H1 (cell line): Measurements from ENCODE around the gene RMRP. TPM values are rescaled to one million over a fixed set of nuclear protein-coding genes. Genes with fewer than 3 reads are reported as not detected.

Source experiments
- CTCF ChIA-PET: fragments of 300-600 bp; sonication (Branson Sonifier 250); formaldehyde crosslinking; loops from one replicate; lab custom pipeline; 2021; ENCODE audit not compliant: partially characterized antibody; lab: Charles Lee
- POLR2A ChIA-PET: fragments of 300-600 bp; sonication (Branson Sonifier 250); formaldehyde crosslinking; loops from one replicate; lab custom pipeline; 2021; ENCODE audit warnings: inconsistent platforms; ENCODE audit not compliant: partially characterized antibody; lab: Charles Lee
- DNase-seq, 2 experiments: peaks; one replicate each; pipeline versions ENCODE4 v3.0.0 to v3.0.0-alpha.2; 2010 to 2022; ENCODE audit warnings: low spot score in 2 of 2, low read depth in 1 of 2, mixed read lengths in 1 of 2
- FAIRE-seq: peaks from 2 replicates; lab custom pipeline; 2011; peaks lifted over from hg19 to GRCh38; lab: Jason Lieb, UNC
- H2AFZ ChIP-seq: 2 replicates; pipeline ENCODE4 v1.8.1; 2012; ENCODE audit warnings: low read length, inconsistent platforms
- H2AK5ac ChIP-seq: 2 replicates; pipeline ENCODE4 v1.6.1; 2013; ENCODE audit warnings: low read depth, low read length
- H2BK120ac ChIP-seq: replicated peaks from 2 replicates; pipeline ENCODE3; 2013; ENCODE audit warnings: low read depth, low read length, inconsistent platforms
- H2BK12ac ChIP-seq: 2 replicates; pipeline ENCODE4 v1.6.1; 2013; ENCODE audit warnings: low read depth, low read length
- H2BK15ac ChIP-seq: 2 replicates; pipeline ENCODE4 v1.6.1; 2013; ENCODE audit warnings: low read length
- H2BK20ac ChIP-seq: 2 replicates; pipeline ENCODE4 v1.6.1; 2013; ENCODE audit warnings: low read length
- H2BK5ac ChIP-seq: 2 replicates; pipeline ENCODE4 v1.6.1; 2013; ENCODE audit warnings: low read depth, low read length
- H3K14ac ChIP-seq: 2 replicates; pipeline ENCODE4 v1.6.1; 2013; ENCODE audit warnings: inconsistent platforms; ENCODE audit not compliant: insufficient read length
- H3K18ac ChIP-seq: 2 replicates; pipeline ENCODE4 v1.6.1; 2013; ENCODE audit warnings: low read length; ENCODE audit errors: extremely low read depth
- H3K23ac ChIP-seq: 2 replicates; pipeline ENCODE4 v1.6.1; 2013; ENCODE audit warnings: inconsistent platforms; ENCODE audit not compliant: insufficient read length
- H3K23me2 ChIP-seq: 2 replicates; pipeline ENCODE4 v1.6.1; 2013; ENCODE audit warnings: low read depth, low read length
- H3K27ac ChIP-seq: 2 replicates; pipeline ENCODE4 v1.6.1; 2011; ENCODE audit warnings: low read depth, low read length, inconsistent platforms
- H3K27me3 ChIP-seq, 4 experiments: replicated peaks in 1 of 4; 1 replicate in 1 of 4; 2 replicates in 3 of 4; pipeline versions ENCODE4 v1.6.1 to v1.8.1; 2011 to 2013; ENCODE audit warnings: low read length in 3 of 4, mild to moderate bottlenecking in 3 of 4, inconsistent platforms in 2 of 4, mixed read lengths in 2 of 4, moderate library complexity in 1 of 4; ENCODE audit not compliant: control insufficient read depth in 3 of 4, insufficient read depth in 3 of 4; ENCODE audit errors: extremely low read depth in 1 of 4
- H3K36me3 ChIP-seq, 4 experiments: 2 replicates each; pipeline versions ENCODE4 v1.6.1 to v1.8.1; 2011 to 2013; ENCODE audit warnings: mild to moderate bottlenecking in 4 of 4, low read length in 3 of 4, moderate library complexity in 2 of 4, control low read depth in 1 of 4, inconsistent platforms in 1 of 4; ENCODE audit not compliant: insufficient read depth in 4 of 4, control insufficient read depth in 2 of 4
- H3K4ac ChIP-seq: replicated peaks from 2 replicates; pipeline ENCODE3; 2013; ENCODE audit warnings: low read length, low read depth, mixed read lengths, inconsistent platforms; ENCODE audit not compliant: insufficient read length
- H3K4me1 ChIP-seq, 4 experiments: replicated peaks in 1 of 4; 1 replicate in 1 of 4; 2 replicates in 3 of 4; pipeline versions ENCODE4 v1.6.1 to v1.8.1; 2011 to 2013; ENCODE audit warnings: low read length in 3 of 4, inconsistent platforms in 2 of 4, mixed read lengths in 1 of 4; ENCODE audit not compliant: insufficient read depth in 4 of 4, control insufficient read depth in 3 of 4
- H3K4me2 ChIP-seq, 2 experiments: 2 replicates each; pipeline versions ENCODE4 v1.6.1 to v1.8.1; 2011 to 2013; ENCODE audit warnings: low read depth in 2 of 2, low read length in 2 of 2, control low read depth in 1 of 2, inconsistent platforms in 1 of 2, mild to moderate bottlenecking in 1 of 2; ENCODE audit not compliant: insufficient read depth in 1 of 2
- H3K4me3 ChIP-seq, 4 experiments: fragments of 200-600, 300-600 bp in 1 of 4; sonication (generic), shearing (Covaris generic), sonication (Bioruptor Twin) in 1 of 4; 2 replicates each; pipeline versions ENCODE4 v1.5.1 to v1.8.1; 2011 to 2016; ENCODE audit warnings: low read length in 4 of 4, low read depth in 3 of 4, control low read depth in 2 of 4, inconsistent platforms in 2 of 4, mild to moderate bottlenecking in 2 of 4, mixed read lengths in 1 of 4, moderate library complexity in 1 of 4; ENCODE audit not compliant: insufficient read depth in 2 of 4; ENCODE audit errors: extremely low read depth in 1 of 4
- H3K56ac ChIP-seq: replicated peaks from 2 replicates; pipeline ENCODE3; 2013; ENCODE audit warnings: low read depth, mild to moderate bottlenecking, mixed read lengths, low read length, inconsistent platforms; ENCODE audit not compliant: insufficient read length
- H3K79me1 ChIP-seq: 2 replicates; pipeline ENCODE4 v1.6.1; 2013; ENCODE audit warnings: low read depth, low read length, control low read depth
- H3K79me2 ChIP-seq, 2 experiments: 2 replicates each; pipeline versions ENCODE4 v1.6.1 to v1.8.1; 2012 to 2013; ENCODE audit warnings: low read length in 2 of 2, mild to moderate bottlenecking in 2 of 2, inconsistent platforms in 1 of 2; ENCODE audit not compliant: insufficient read depth in 2 of 2, control insufficient read depth in 1 of 2
- H3K9ac ChIP-seq, 4 experiments: replicated peaks in 1 of 4; 1 replicate in 1 of 4; 2 replicates in 3 of 4; pipeline versions ENCODE4 v1.6.1 to v1.8.1; 2011 to 2013; ENCODE audit warnings: low read depth in 3 of 4, low read length in 3 of 4, control low read depth in 2 of 4, mild to moderate bottlenecking in 2 of 4, moderate library complexity in 2 of 4, inconsistent platforms in 1 of 4; ENCODE audit errors: extremely low read depth in 1 of 4
- H3K9me3 ChIP-seq, 2 experiments: 2 replicates each; pipeline versions ENCODE4 v1.6.1 to v1.8.1; 2012 to 2013; ENCODE audit warnings: mild to moderate bottlenecking in 2 of 2, moderate library complexity in 2 of 2, control low read depth in 1 of 2, inconsistent platforms in 1 of 2, low read depth in 1 of 2, low read length in 1 of 2, mixed read lengths in 1 of 2; ENCODE audit not compliant: insufficient read depth in 2 of 2
- H4K20me1 ChIP-seq, 2 experiments: replicated peaks in 1 of 2; 2 replicates each; pipeline versions ENCODE3 to v1.8.1; 2011 to 2013; ENCODE audit warnings: inconsistent platforms in 2 of 2, low read length in 2 of 2, mild to moderate bottlenecking in 1 of 2; ENCODE audit not compliant: insufficient read depth in 2 of 2, control insufficient read depth in 1 of 2
- H4K5ac ChIP-seq: 2 replicates; pipeline ENCODE4 v1.6.1; 2013; ENCODE audit warnings: low read length, low read depth, mixed read lengths, inconsistent platforms; ENCODE audit not compliant: insufficient read length
- H4K8ac ChIP-seq: 2 replicates; pipeline ENCODE4 v1.8.0; 2013; ENCODE audit warnings: mild to moderate bottlenecking, moderate library complexity, low read length, inconsistent platforms; ENCODE audit not compliant: insufficient read depth; ENCODE audit errors: extremely low read depth
- H4K91ac ChIP-seq: replicated peaks from 2 replicates; pipeline ENCODE3; 2013; ENCODE audit warnings: low read length, mixed read lengths, inconsistent platforms; ENCODE audit not compliant: insufficient read length
- ASH2L ChIP-seq: fragments of 200-600, 300-600 bp; sonication (generic); IDR thresholded peaks from one replicate; pipeline ENCODE4 v1.7.1; 2017; ENCODE audit warnings: low read length
- FOSL1 ChIP-seq: IDR thresholded peaks from 2 replicates; pipeline ENCODE4 v1.6.1; 2011; ENCODE audit warnings: mild to moderate bottlenecking, low read depth, low read length, moderate library complexity; ENCODE audit not compliant: insufficient read depth
- KDM4A ChIP-seq: IDR thresholded peaks from one replicate; pipeline ENCODE4 v1.7.1; 2012; ENCODE audit warnings: low read depth, mild to moderate bottlenecking, moderate library complexity, low read length, inconsistent platforms; ENCODE audit not compliant: severe bottlenecking
- KDM5A ChIP-seq: fragments of 200-600 bp; IDR thresholded peaks from 2 replicates; pipeline ENCODE4 v1.7.1; 2012; ENCODE audit warnings: mild to moderate bottlenecking, low read length, inconsistent platforms, mixed read lengths
- MAX ChIP-seq: IDR thresholded peaks from 2 replicates; pipeline ENCODE4 v1.6.1; 2012; ENCODE audit warnings: inconsistent platforms
- NANOG ChIP-seq: IDR thresholded peaks from 2 replicates; pipeline ENCODE4 v1.6.1; 2011; ENCODE audit warnings: low read length, low read depth, mild to moderate bottlenecking, inconsistent platforms; ENCODE audit not compliant: insufficient read depth, poor library complexity, severe bottlenecking
- RBBP5 ChIP-seq: IDR thresholded peaks from 2 replicates; pipeline ENCODE4 v1.7.1; 2012; ENCODE audit warnings: low read depth, mild to moderate bottlenecking, inconsistent platforms, low read length, moderate library complexity, borderline replicate concordance
- SIN3A ChIP-seq, 2 experiments: IDR thresholded peaks in 1 of 2; conservative IDR thresholded peaks in 1 of 2; 2 replicates each; pipeline ENCODE4 v1.6.1; 2011 to 2012; ENCODE audit warnings: low read length in 2 of 2, improper control_type of control experiment in 1 of 2, low read depth in 1 of 2, mild to moderate bottlenecking in 1 of 2
- SIRT6 ChIP-seq: IDR thresholded peaks from one replicate; pipeline ENCODE4 v1.7.1; 2012; ENCODE audit warnings: low read length, inconsistent platforms
- WGBS, 2 experiments: shearing (Covaris generic) in 1 of 2; methylation state at CpG; one replicate each; pipeline versions ENCODE4 v1.1.6 to v1.1.7; 2013 to 2015; ENCODE audit warnings: low lambda C conversion rate in 2 of 2, mixed read lengths in 2 of 2, inconsistent platforms in 1 of 2, low coverage in 1 of 2, missing lambda C conversion rate in 1 of 2; ENCODE audit not compliant: insufficient replicate concordance in 2 of 2, insufficient coverage in 1 of 2, insufficient read length in 1 of 2; ENCODE audit errors: extremely low coverage in 1 of 2, missing lambda C conversion rate in 1 of 2; 5-methylcytosine and 5-hydroxymethylcytosine counted together
- polyA plus RNA-seq, 7 experiments: library from polyadenylated mRNA; depleted of rRNA in 3 of 7; stranded (reverse) in 5 of 7; unstranded in 2 of 7; fragments of >200 nt in 5 of 7; fragments of 200-250 nt in 2 of 7; gene quantifications; 1 replicate in 5 of 7; 2 replicates in 1 of 7; 4 replicates in 1 of 7; pipeline versions ENCODE4 v1.2.1 to v1.2.3, GENCODE V29; 2011 to 2013; ENCODE audit warnings: missing spikeins in 2 of 7, mixed read lengths in 2 of 7
- total RNA-seq: library from RNA; stranded (reverse); fragmentation: NEBNext Ultra II Directional; extraction: Animal tissue kit (Norgen Biotek cat#: 25700); gene quantifications from 2 replicates; pipeline ENCODE4 v1.2.1, GENCODE V29; 2021

Gene RMRP
- total and polyA plus RNA-seq, 2 of the 8 experiments (the other 6 are each of a cell fraction or from before 2014, with no cell fraction given), result 169 to 14,987 TPM

- no peak within 1 kb of the TSS for H3K9ac ChIP-seq
- peak within 1 kb of the TSS; percentile 86 for H3K18ac ChIP-seq
- ChIA-PET CTCF (interaction anchor here (0.5 to 8.1 kb wide), 9 partner anchors 11 to 1342 kb away, joined by 3 to 149 read pairs (median 4); partner anchors contain the start of genes ARHGEF39, CCDC107, CD72 and CREB3), POLR2A (interaction anchor here (0.7 to 6.2 kb wide), 7 partner anchors 6 to 77 kb away, joined by 3 to 53 read pairs (median 3); partner anchors contain the start of genes CCDC107, CD72 and RMRP)
- H3K23ac ChIP-seq, result no peak within 1 kb of the TSS
- DNase-seq (peak in 1 of 2 experiments; percentile 58), FAIRE-seq (no peak)
- peak within 1 kb of the TSS; percentile 88; the same call in 1 of the 2 replicates for H2BK20ac ChIP-seq
- H3K36me3 ChIP-seq, result no peaks in the 10 kb centered on the region
- H3K4me2 ChIP-seq, result peak within 1 kb of the TSS; percentile 45 to 64
- 0 out of 2 replicates have a peak within 1 kb of the TSS, but pooled peaks have one; percentile 9 for H2AK5ac ChIP-seq
- H2BK12ac ChIP-seq, result peak within 1 kb of the TSS; percentile 68; the same call in 1 of the 2 replicates
- no peak within 1 kb of the TSS for H3K27ac ChIP-seq
- peak within 1 kb of the TSS; percentile 10 for H2BK120ac ChIP-seq
- WGBS, 2 experiments, result 61% methylated on average over 20 of the region's 22 CpGs; no CpG with 5 or more reads in 1 of the 2 experiments
- H2BK5ac ChIP-seq, result peak within 1 kb of the TSS; percentile 52; the same call in 1 of the 2 replicates
- H2BK15ac ChIP-seq, result 0 out of 2 replicates have a peak within 1 kb of the TSS, but pooled peaks have one; percentile 72
- H3K4me3 ChIP-seq, result peak within 1 kb of the TSS in 1 of 4 experiments; percentile 40; a peak in 2 of 8 replicates
- peak within 1 kb of the TSS; percentile 9; the same call in 1 of the 2 replicates for H4K8ac ChIP-seq
- peaks cover 0 to 17% (median 12%) of the 10 kb centered on the region in 4 experiments; a peak in 5 of 7 replicates for H3K4me1 ChIP-seq
- no peaks in the 10 kb centered on the region for H4K20me1 ChIP-seq
- H4K5ac ChIP-seq, result no peak within 1 kb of the TSS
- no peaks in the 10 kb centered on the region for H3K79me1 ChIP-seq
- H3K9me3 ChIP-seq, result no peaks in the 10 kb centered on the region
- H2AFZ ChIP-seq, result peak within 1 kb of the TSS; percentile 78; the same call in 1 of the 2 replicates
- H3K23me2 ChIP-seq, result peaks cover 10% of the 10 kb centered on the region; the same call in 1 of the 2 replicates
- no peaks in the 10 kb centered on the region for H3K27me3 ChIP-seq
- no peak within 1 kb of the TSS for H3K56ac ChIP-seq
- no peaks in the 10 kb centered on the region for H3K79me2 ChIP-seq
- H3K4ac ChIP-seq, result no peak within 1 kb of the TSS
- H3K14ac ChIP-seq, result no peak within 1 kb of the TSS
- peak within 1 kb of the TSS; percentile 70 for H4K91ac ChIP-seq
- TF ChIP-seq MAX (peak; percentile 25; the same call in 1 of the 2 replicates), SIN3A (conservative IDR thresholded peaks at IDR 0.05 in 1 of 2, IDR thresholded peaks at IDR 0.05 in 1 of 2; ENCODE audit: low read depth in 1 of 2, low read length in 2 of 2) (0 out of 4 replicates have a peak, but pooled peaks of 1 of the 2 experiments have one; percentile 35), RBBP5 (peak; percentile 83; the same call in 1 of the 2 replicates), KDM5A (no peak), ASH2L (peak; percentile 88), KDM4A (no peak), NANOG (no peak), FOSL1 (no peak), SIRT6 (no peak)
These were observed 7.3 kb downstream of the RMRP start, which contains the start of gene SIT1 for GRCh38 chr9:35650341-35651158. Gene SIT1, minus strand, starts transcription at chr9:35650931. Its CDS starts 78 bp downstream, at chr9:35650853.
